Astrocyte (in vitro differentiated cells and primary cell): ENCODE data around the gene CDH20. TPM values are rescaled to one million over a fixed set of nuclear protein-coding genes. Genes with fewer than 3 reads are reported as not detected.

Experiments used
- DNase-seq: peaks from one replicate; pipeline ENCODE4 v3.0.0-alpha.2; 2010; ENCODE audit warnings: low read depth
- FAIRE-seq: peaks from 2 replicates; lab custom pipeline; 2011; peaks lifted over from hg19 to GRCh38; lab: Jason Lieb, UNC
- H2AFZ ChIP-seq: 2 replicates; pipeline ENCODE4 v1.6.0; 2012; ENCODE audit warnings: low read depth, low read length, inconsistent platforms
- H3K27ac ChIP-seq: 2 replicates; pipeline ENCODE4 v1.5.1; 2011; ENCODE audit warnings: low read depth, low read length, inconsistent platforms
- H3K27me3 ChIP-seq: 2 replicates; pipeline ENCODE4 v1.6.0; 2011; ENCODE audit warnings: low read length, inconsistent platforms; ENCODE audit not compliant: insufficient read depth
- H3K36me3 ChIP-seq: 2 replicates; pipeline ENCODE4 v1.5.1; 2011; ENCODE audit warnings: low read length, inconsistent platforms; ENCODE audit not compliant: insufficient read depth
- H3K4me1 ChIP-seq: 2 replicates; pipeline ENCODE4 v1.5.1; 2011; ENCODE audit warnings: low read length, inconsistent platforms; ENCODE audit not compliant: insufficient read depth
- H3K4me2 ChIP-seq: 2 replicates; pipeline ENCODE4 v1.6.0; 2012; ENCODE audit warnings: low read length, inconsistent platforms
- H3K4me3 ChIP-seq: 2 replicates; pipeline ENCODE4 v1.5.1; 2011; ENCODE audit warnings: low read depth, mild to moderate bottlenecking, low read length, inconsistent platforms; ENCODE audit not compliant: insufficient read depth
- H3K79me2 ChIP-seq: 2 replicates; pipeline ENCODE4 v1.6.0; 2012; ENCODE audit warnings: mild to moderate bottlenecking, low read length, inconsistent platforms; ENCODE audit not compliant: insufficient read depth
- H3K9ac ChIP-seq: 2 replicates; pipeline ENCODE4 v1.6.0; 2012; ENCODE audit warnings: mild to moderate bottlenecking, low read length, inconsistent platforms
- H3K9me3 ChIP-seq: 2 replicates; pipeline ENCODE4 v1.5.1; 2012; ENCODE audit warnings: low read depth, mild to moderate bottlenecking, low read length, inconsistent platforms; ENCODE audit not compliant: insufficient read depth
- H4K20me1 ChIP-seq: 2 replicates; pipeline ENCODE4 v1.6.0; 2012; ENCODE audit warnings: low read length, inconsistent platforms; ENCODE audit not compliant: insufficient read depth
- H3K27ac Mint-ChIP-seq: one replicate; pipeline ENCODE4 v1.8.0; 2021; ENCODE audit warnings: mild to moderate bottlenecking, mixed read lengths; ENCODE audit not compliant: unreplicated experiment
- H3K27me3 Mint-ChIP-seq: one replicate; pipeline ENCODE4 v1.8.0; 2021; ENCODE audit warnings: low read depth, mixed read lengths; ENCODE audit not compliant: unreplicated experiment
- H3K36me3 Mint-ChIP-seq: one replicate; pipeline ENCODE4 v1.8.0; 2021; ENCODE audit warnings: low read depth, mixed read lengths; ENCODE audit not compliant: unreplicated experiment
- H3K4me1 Mint-ChIP-seq: one replicate; pipeline ENCODE4 v1.8.0; 2021; ENCODE audit warnings: low read depth, mixed read lengths; ENCODE audit not compliant: unreplicated experiment
- H3K4me3 Mint-ChIP-seq: one replicate; pipeline ENCODE4 v1.8.0; 2021; ENCODE audit warnings: mild to moderate bottlenecking, moderate library complexity, mixed read lengths; ENCODE audit not compliant: unreplicated experiment
- H3K9me3 Mint-ChIP-seq: one replicate; pipeline ENCODE4 v1.8.0; 2021; ENCODE audit warnings: mild to moderate bottlenecking, mixed read lengths; ENCODE audit not compliant: unreplicated experiment
- EZH2 ChIP-seq: IDR thresholded peaks from 2 replicates; pipeline ENCODE4 v1.6.1; 2012; ENCODE audit warnings: mild to moderate bottlenecking, low read length, inconsistent platforms; ENCODE audit not compliant: insufficient read depth
- total RNA-seq: library from RNA; stranded (reverse); gene quantifications from 2 replicates; pipeline ENCODE4 v1.2.1, GENCODE V29; 2021
- TF ChIP-seq, protein P1 (sequence below): IDR thresholded peaks from 2 replicates; pipeline ENCODE4 v1.5.1; 2011; ENCODE audit warnings: low read depth, mild to moderate bottlenecking, inconsistent platforms, low read length, moderate library complexity; ENCODE audit not compliant: insufficient read depth

Gene CDH20
- total RNA-seq, 1 donor from 2014 or later: not detected

DNA sequence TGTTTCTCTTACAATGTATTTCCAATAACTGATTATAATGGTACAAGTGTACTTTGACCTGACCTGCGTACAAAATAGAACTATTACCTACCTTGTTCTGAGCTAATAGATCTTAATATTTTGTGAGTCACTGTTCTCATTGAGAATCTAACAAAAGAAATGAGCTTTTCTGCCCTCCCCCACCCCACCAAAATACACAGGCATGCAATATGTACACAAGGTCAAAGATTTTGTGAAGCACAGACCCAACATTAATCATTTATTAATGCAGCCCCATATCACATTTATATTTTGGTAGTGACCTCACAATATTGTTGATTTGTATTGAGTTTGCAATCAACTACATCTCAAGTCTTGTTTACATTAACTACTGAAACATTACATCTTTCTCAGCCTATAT, 86.5 kb downstream of the CDH20 start:
- H3K4me1 Mint-ChIP-seq: peaks cover 2% of the 10 kb centered on the region
- Histone ChIP-seq H3K4me1 (no peaks in the 10 kb centered on the region), H3K4me2 (no peak overlapping the region), H3K9ac (no peak overlapping the region), H3K36me3 (no peaks in the 10 kb centered on the region), H3K27me3 (no peaks in the 10 kb centered on the region), H3K27ac (no peak overlapping the region), H4K20me1 (no peaks in the 10 kb centered on the region), H2AFZ (no peak overlapping the region), H3K9me3 (no peaks in the 10 kb centered on the region), H3K4me3 (no peak overlapping the region), H3K79me2 (no peaks in the 10 kb centered on the region)
- H3K4me3 Mint-ChIP-seq: no peak overlapping the region
- H3K27ac Mint-ChIP-seq: no peak overlapping the region
- no peaks in the 10 kb centered on the region for H3K36me3 Mint-ChIP-seq
- TF ChIP-seq, protein P1, sequence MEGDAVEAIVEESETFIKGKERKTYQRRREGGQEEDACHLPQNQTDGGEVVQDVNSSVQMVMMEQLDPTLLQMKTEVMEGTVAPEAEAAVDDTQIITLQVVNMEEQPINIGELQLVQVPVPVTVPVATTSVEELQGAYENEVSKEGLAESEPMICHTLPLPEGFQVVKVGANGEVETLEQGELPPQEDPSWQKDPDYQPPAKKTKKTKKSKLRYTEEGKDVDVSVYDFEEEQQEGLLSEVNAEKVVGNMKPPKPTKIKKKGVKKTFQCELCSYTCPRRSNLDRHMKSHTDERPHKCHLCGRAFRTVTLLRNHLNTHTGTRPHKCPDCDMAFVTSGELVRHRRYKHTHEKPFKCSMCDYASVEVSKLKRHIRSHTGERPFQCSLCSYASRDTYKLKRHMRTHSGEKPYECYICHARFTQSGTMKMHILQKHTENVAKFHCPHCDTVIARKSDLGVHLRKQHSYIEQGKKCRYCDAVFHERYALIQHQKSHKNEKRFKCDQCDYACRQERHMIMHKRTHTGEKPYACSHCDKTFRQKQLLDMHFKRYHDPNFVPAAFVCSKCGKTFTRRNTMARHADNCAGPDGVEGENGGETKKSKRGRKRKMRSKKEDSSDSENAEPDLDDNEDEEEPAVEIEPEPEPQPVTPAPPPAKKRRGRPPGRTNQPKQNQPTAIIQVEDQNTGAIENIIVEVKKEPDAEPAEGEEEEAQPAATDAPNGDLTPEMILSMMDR: no peak
- no peak for TF ChIP-seq EZH2
- DNase-seq (no peak), FAIRE-seq (no peak)
- no peaks in the 10 kb centered on the region for H3K9me3 Mint-ChIP-seq
- no peaks in the 10 kb centered on the region for H3K27me3 Mint-ChIP-seq

DNA sequence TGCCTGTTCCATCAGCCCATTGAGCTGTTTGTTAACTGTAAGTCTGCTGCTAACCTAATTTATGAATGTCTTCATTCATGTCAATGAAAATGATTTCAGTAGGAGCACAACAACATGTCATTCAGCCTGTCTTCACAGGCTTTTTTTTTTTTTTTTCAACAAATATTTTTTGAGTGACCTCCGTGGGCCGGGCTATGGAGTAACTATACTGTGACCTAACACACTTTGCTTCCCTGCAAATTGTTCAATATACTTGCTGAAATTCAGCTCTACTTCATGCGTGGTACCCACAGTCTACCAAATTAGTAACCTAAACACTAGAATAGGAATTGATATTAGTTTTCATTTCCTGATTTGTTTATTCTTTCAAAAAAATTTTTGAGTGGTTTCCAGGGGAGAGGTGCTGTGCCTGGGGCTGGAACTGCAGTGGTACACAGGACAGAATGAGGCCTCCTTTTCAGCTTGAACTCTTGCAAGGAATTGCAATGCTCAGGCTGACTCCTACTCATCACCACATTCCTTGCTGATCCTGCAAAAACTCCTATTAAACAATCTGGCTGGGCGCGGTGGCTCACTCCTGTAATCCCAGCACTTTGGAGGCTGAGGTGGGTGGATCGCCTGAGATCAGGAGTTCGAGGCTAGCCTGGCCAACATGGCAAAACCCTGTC, 87.1 kb downstream of the CDH20 start:
- Histone ChIP-seq H3K4me2 (no peak overlapping the region), H4K20me1 (no peaks in the 10 kb centered on the region), H3K4me1 (no peaks in the 10 kb centered on the region), H3K36me3 (no peaks in the 10 kb centered on the region), H3K79me2 (no peaks in the 10 kb centered on the region), H3K27me3 (no peaks in the 10 kb centered on the region), H3K4me3 (no peak overlapping the region), H3K9me3 (no peaks in the 10 kb centered on the region), H2AFZ (no peak overlapping the region), H3K27ac (no peak overlapping the region), H3K9ac (no peak overlapping the region)
- Mint-ChIP-seq H3K4me1 (peaks cover 2% of the 10 kb centered on the region), H3K36me3 (no peaks in the 10 kb centered on the region), H3K27ac (no peak overlapping the region), H3K9me3 (no peaks in the 10 kb centered on the region), H3K27me3 (no peaks in the 10 kb centered on the region), H3K4me3 (no peak overlapping the region)
- FAIRE-seq (no peak), DNase-seq (no peak)
- TF ChIP-seq, protein P1: no peak
- TF ChIP-seq EZH2: no peak

DNA sequence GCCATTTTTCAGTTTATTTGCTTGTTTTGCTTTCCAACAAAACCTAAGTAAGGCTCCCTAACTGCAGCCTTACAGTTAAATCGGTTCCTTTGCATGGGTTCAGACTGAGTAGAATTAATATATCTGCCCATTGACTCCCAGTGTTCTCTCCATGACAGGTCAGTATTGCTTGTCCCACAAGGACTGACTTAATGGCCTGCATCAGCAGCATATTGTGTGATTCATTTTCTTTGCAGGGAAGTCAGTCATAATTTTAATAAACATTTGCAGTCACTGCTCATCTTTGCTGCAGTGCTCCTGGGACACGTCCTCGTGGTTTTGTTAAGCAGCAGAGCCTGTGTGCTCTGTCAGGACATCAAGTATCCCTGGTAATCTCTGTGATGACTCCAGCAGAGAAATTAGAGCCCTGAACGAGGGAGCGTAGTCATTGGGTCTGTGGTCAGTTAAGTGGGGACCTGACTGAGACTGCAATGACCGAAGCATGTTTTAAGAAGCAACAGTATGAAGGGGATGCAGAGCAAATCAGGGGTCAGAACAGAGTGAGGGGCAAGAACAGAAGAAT, 93.3 kb downstream of the CDH20 start:
- no peak overlapping the region for H3K9ac ChIP-seq
- no peaks in the 10 kb centered on the region for H3K27me3 ChIP-seq
- DNase-seq (no peak), FAIRE-seq (no peak)
- H4K20me1 ChIP-seq: no peaks in the 10 kb centered on the region
- H3K9me3 ChIP-seq: no peaks in the 10 kb centered on the region
- H3K4me1 ChIP-seq: no peaks in the 10 kb centered on the region
- no peak overlapping the region for H3K4me3 ChIP-seq
- no peak overlapping the region for H2AFZ ChIP-seq
- H3K79me2 ChIP-seq: no peaks in the 10 kb centered on the region
- Mint-ChIP-seq H3K9me3 (no peaks in the 10 kb centered on the region), H3K27me3 (no peaks in the 10 kb centered on the region), H3K4me1 (no peaks in the 10 kb centered on the region), H3K4me3 (no peak overlapping the region), H3K27ac (no peak overlapping the region), H3K36me3 (no peaks in the 10 kb centered on the region)
- TF ChIP-seq EZH2: no peak
- TF ChIP-seq, protein P1: no peak
- H3K27ac ChIP-seq: no peak overlapping the region
- no peaks in the 10 kb centered on the region for H3K36me3 ChIP-seq
- H3K4me2 ChIP-seq: no peak overlapping the region
